AG04450 (cell line): ENCODE measurements around the gene GPR156. TPM values are rescaled to one million over a fixed set of nuclear protein-coding genes. Genes with fewer than 3 reads are reported as not detected.

Source experiments
- CTCF ChIA-PET: fragments of 300-600, 350-600 bp; formaldehyde crosslinking; extraction: SDS; loops from one replicate; lab custom pipeline; 2022; ENCODE audit warnings: antibody characterized with exemption, inconsistent platforms; lab: Charles Lee
- POLR2A ChIA-PET: fragments of 350-600 bp; formaldehyde crosslinking; extraction: SDS; loops from one replicate; lab custom pipeline; 2021; ENCODE audit warnings: antibody characterized with exemption, inconsistent platforms; lab: Yijun Ruan, JAX
- DNase-seq: peaks from one replicate; pipeline ENCODE4 v3.0.0-alpha.2; 2011; ENCODE audit warnings: low read depth, low spot score
- H3K27ac ChIP-seq: one replicate; pipeline ENCODE4 v1.5.1; 2012; ENCODE audit warnings: low read depth, low read length, control low read depth
- H3K27me3 ChIP-seq: one replicate; pipeline ENCODE4 v1.6.0; 2012; ENCODE audit warnings: low read length; ENCODE audit not compliant: control insufficient read depth, insufficient read depth
- H3K4me3 ChIP-seq: 2 replicates; pipeline ENCODE4 v1.5.1; 2011; ENCODE audit warnings: mild to moderate bottlenecking, low read depth, low read length, control low read depth
- H3K9me3 ChIP-seq: 2 replicates; pipeline ENCODE4 v1.5.1; 2012; ENCODE audit warnings: low read length; ENCODE audit not compliant: control insufficient read depth, insufficient read depth
- polyA plus RNA-seq: library from polyadenylated mRNA; depleted of rRNA; stranded (reverse); fragments of >200 nt; gene quantifications from 2 replicates; pipeline ENCODE4 v1.2.3, GENCODE V29; 2011
- TF ChIP-seq, protein P1 (sequence below): IDR thresholded peaks from 2 replicates; pipeline ENCODE4 v1.5.1; 2011; ENCODE audit warnings: low read depth, low read length, control low read depth, inconsistent platforms

Gene GPR156
- polyA plus RNA-seq, 1 experiment: 0.22 TPM

DNA sequence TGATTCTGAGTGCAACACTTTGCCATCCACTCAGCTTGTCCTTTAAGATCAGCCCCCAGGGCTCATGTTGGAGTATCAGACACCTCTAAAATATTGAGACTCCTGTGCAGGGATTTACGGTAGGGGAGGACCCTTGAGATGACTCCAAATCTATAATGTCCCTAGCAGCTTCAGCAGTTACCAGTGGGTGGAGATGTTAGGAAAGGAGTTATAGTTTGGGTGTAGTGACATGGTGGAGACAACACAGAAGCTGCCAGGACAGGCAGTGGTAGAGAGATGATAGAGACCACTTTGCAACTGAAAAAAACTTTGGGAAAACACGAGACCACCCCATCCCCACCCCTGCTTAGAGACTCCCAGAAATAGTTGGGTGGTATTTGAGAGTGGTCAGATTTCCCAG lies 147.5 kb downstream of the GPR156 start:
- Histone ChIP-seq H3K27me3 (no peaks in the 10 kb centered on the region), H3K9me3 (peaks cover 6% of the 10 kb centered on the region; the same call in 1 of the 2 replicates), H3K4me3 (no peak overlapping the region), H3K27ac (no peak overlapping the region)
- ChIA-PET POLR2A (interaction anchor here (0.6 kb wide), 1 partner anchor 39 kb away, joined by 3 read pairs; no protein-coding TSS in a partner anchor), CTCF (no interaction called here)
- DNase-seq: no peak
- TF ChIP-seq, protein P1, sequence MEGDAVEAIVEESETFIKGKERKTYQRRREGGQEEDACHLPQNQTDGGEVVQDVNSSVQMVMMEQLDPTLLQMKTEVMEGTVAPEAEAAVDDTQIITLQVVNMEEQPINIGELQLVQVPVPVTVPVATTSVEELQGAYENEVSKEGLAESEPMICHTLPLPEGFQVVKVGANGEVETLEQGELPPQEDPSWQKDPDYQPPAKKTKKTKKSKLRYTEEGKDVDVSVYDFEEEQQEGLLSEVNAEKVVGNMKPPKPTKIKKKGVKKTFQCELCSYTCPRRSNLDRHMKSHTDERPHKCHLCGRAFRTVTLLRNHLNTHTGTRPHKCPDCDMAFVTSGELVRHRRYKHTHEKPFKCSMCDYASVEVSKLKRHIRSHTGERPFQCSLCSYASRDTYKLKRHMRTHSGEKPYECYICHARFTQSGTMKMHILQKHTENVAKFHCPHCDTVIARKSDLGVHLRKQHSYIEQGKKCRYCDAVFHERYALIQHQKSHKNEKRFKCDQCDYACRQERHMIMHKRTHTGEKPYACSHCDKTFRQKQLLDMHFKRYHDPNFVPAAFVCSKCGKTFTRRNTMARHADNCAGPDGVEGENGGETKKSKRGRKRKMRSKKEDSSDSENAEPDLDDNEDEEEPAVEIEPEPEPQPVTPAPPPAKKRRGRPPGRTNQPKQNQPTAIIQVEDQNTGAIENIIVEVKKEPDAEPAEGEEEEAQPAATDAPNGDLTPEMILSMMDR: no peak

DNA sequence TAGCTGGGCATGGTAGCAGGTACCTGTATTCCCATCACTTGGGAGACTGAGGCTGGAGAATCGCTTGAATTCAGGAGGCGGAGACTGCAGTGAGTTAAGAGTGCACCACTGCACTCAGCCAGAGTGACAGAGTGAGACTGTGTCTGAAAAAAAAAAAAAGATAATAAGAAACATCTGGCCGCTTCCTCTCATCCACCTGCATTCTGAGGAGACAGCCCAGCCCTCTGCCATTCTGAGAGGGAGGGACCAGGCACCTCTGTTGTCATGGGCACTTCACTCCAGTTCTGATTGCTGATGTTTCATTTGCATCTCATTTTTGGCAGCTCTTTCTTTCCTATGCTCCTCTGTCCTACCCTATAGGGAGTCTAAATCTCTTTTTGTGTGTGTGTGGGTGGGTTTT lies 154.4 kb downstream of the GPR156 start:
- Histone ChIP-seq H3K9me3 (no peaks in the 10 kb centered on the region), H3K27me3 (no peaks in the 10 kb centered on the region), H3K27ac (no peak overlapping the region), H3K4me3 (no peak overlapping the region)
- POLR2A ChIA-PET: no interaction called here
- no peak for DNase-seq
- TF ChIP-seq, protein P1: no peak
- CTCF ChIA-PET: no interaction called here

DNA sequence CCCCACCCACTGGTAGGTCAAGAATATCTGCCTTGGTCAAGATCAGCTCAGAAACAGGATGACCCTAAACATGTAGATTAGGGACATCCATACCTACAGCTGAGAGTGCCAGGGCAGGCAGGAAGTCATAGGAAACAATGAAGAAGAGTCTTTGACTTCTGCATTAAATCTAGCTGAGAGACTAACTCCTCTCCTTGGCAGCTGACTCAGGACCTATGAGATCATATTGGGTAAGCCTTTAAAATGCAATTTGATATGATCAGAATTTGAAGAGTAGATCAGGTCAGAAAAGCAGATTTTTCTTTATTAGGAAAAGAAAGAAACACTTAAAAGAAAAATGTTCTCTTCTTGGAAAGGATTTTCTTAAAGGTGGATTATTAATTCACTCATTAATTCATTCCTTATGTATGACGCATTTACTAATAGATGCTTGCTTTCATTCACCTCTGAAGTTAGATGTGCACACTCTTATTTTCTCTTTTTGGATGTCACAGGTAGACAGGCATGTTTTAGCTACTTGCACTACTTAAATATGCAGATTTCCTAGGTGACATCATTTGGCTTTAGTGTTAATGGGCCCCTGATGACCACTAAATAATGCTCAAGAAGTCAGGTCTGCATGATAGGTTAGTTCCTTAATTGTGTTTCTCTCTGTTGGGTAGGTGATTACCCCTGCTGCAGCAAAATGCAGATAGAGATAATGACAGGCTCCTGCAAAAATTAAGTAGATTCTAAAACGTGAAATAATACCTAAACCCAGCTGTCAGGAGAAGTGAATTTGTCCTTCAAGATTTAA lies 155.1 kb downstream of the GPR156 start:
- Histone ChIP-seq H3K27ac (no peak overlapping the region), H3K27me3 (no peaks in the 10 kb centered on the region), H3K9me3 (no peaks in the 10 kb centered on the region), H3K4me3 (no peak overlapping the region)
- DNase-seq: no peak
- TF ChIP-seq, protein P1: no peak
- ChIA-PET CTCF (no interaction called here), POLR2A (no interaction called here)

DNA sequence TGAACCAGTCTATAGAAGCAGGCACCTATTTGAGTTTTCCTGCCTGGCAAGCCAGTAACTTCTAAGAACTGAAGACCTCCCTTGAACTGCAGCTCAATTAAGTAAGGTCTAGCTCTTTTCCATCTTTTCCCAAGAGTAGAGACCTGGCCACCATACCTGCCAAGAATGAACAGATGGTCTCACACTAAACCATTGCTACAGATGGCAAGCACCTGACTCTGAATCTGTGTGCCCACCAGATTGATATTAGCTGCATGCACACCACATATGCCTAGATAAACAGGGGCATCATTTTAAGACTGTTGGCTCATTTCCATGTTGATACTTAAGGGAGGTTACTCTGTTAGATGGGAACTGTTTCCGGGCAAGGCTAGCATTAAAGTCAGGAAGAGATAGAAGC lies 156.0 kb downstream of the GPR156 start:
- TF ChIP-seq, protein P1: no peak
- CTCF ChIA-PET: no interaction called here
- Histone ChIP-seq H3K9me3 (no peaks in the 10 kb centered on the region), H3K4me3 (no peak overlapping the region), H3K27ac (no peak overlapping the region), H3K27me3 (no peaks in the 10 kb centered on the region)
- POLR2A ChIA-PET: no interaction called here
- DNase-seq: no peak

DNA sequence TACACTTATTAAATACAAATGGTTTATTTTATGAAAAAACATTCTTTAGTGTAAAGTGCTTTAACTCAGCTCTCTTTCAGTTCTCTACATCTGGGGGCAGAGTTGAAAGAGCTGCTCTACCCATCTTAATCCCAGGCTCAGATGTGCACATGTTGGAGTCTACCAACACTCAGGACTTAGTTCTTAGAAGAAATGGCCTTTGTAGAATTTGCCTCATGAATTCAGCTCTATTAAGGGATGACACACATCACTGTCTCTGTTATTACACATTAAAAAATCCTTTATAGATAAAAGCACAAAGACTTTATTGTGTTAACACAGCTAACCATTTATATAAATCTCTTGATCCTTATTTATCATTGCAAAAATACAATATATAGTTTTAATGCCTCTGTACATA lies 159.0 kb downstream of the GPR156 start:
- TF ChIP-seq, protein P1: no peak
- Histone ChIP-seq H3K9me3 (no peaks in the 10 kb centered on the region), H3K4me3 (no peak overlapping the region), H3K27me3 (no peaks in the 10 kb centered on the region), H3K27ac (no peak overlapping the region)
- ChIA-PET POLR2A (interaction anchor here (1.5 kb wide), 1 partner anchor 30 kb away, joined by 5 read pairs; no protein-coding TSS in a partner anchor), CTCF (no interaction called here)
- no peak for DNase-seq
